ENCODE data around the gene MAP7D3.
A peak's percentile ranks its signal among the peaks of the same experiment; 100 is the strongest.

MAP7D3 gene

GRCh38 chrX:136205882-136206380, 45.3 kb downstream of the MAP7D3 start:
- DNase-seq, result no peak

GRCh38 chrX:136204571-136204970, 46.6 kb downstream of the MAP7D3 start:
- peak; percentile 49 for DNase-seq

- no peak for DNase-seq
These were observed 47.2 kb downstream of the MAP7D3 start for GRCh38 chrX:136203951-136204350.

- DNase-seq, result no peak
These were observed 47.8 kb downstream of the MAP7D3 start for GRCh38 chrX:136203438-136203837.

- DNase-seq, result no peak
These were observed 48.3 kb downstream of the MAP7D3 start for GRCh38 chrX:136202889-136203288.

- DNase-seq, result no peak
These were observed 49.6 kb downstream of the MAP7D3 start for GRCh38 chrX:136201601-136202000.

GRCh38 chrX:136200466-136200865, 50.7 kb downstream of the MAP7D3 start:
- no peak for DNase-seq

- no peak for DNase-seq
These were observed 51.8 kb downstream of the MAP7D3 start for GRCh38 chrX:136199365-136199764.

- DNase-seq, result no peak
These were observed 52.4 kb downstream of the MAP7D3 start for GRCh38 chrX:136198678-136199243.

- no peak for DNase-seq
These were observed 53.2 kb downstream of the MAP7D3 start for GRCh38 chrX:136198010-136198409.

- DNase-seq, result no peak
These were observed 54.5 kb downstream of the MAP7D3 start for GRCh38 chrX:136196691-136197155.

GRCh38 chrX:136195247-136195646, 56.0 kb downstream of the MAP7D3 start:
- no peak for DNase-seq

GRCh38 chrX:136194536-136194935, 56.7 kb downstream of the MAP7D3 start:
- no peak for DNase-seq

GRCh38 chrX:136193771-136194170, 57.4 kb downstream of the MAP7D3 start:
- DNase-seq, result no peak

- DNase-seq, result no peak
These were observed 58.3 kb downstream of the MAP7D3 start for GRCh38 chrX:136192839-136193414.

- no peak for DNase-seq
These were observed 59.1 kb downstream of the MAP7D3 start for GRCh38 chrX:136192135-136192534.

- DNase-seq, result no peak
These were observed 60.0 kb downstream of the MAP7D3 start for GRCh38 chrX:136191171-136191570.

GRCh38 chrX:136190038-136190713, 61.0 kb downstream of the MAP7D3 start:
- no peak for DNase-seq

- DNase-seq, result no peak
These were observed 62.0 kb downstream of the MAP7D3 start for GRCh38 chrX:136189222-136189621.

GRCh38 chrX:136186023-136186413, 65.2 kb downstream of the MAP7D3 start:
- DNase-seq, result no peak

- DNase-seq, result no peak
These were observed 65.7 kb downstream of the MAP7D3 start for GRCh38 chrX:136185401-136186022.

- DNase-seq, result no peak
These were observed 67.3 kb downstream of the MAP7D3 start for GRCh38 chrX:136183917-136184316.

- no peak for DNase-seq
These were observed 68.0 kb downstream of the MAP7D3 start for GRCh38 chrX:136183172-136183571.

- no peak for DNase-seq
These were observed 68.8 kb downstream of the MAP7D3 start for GRCh38 chrX:136182414-136182813.

All from CD4-positive, alpha-beta T cell treated with Interferon gamma for 1 hour (primary cell).